Measurements from ENCODE around the gene ZYX.

GRCh38 chr7:143391462-143392404, 10.6 kb downstream of the ZYX start:
- TF ChIP-seq ZNF565 (CRISPR knock-in tag; conservative IDR thresholded peaks at IDR 0.05; ENCODE audit: low read depth) (no peak), PATZ1 (CRISPR knock-in tag; IDR thresholded peaks at IDR 0.05; ENCODE audit: borderline replicate concordance) (0 out of 2 replicates have a peak, but pooled peaks have one; percentile 55)

Data from SK-N-SH treated with all-trans-retinoic acid at 6 μM for 48 hours (cell line).